ENCODE measurements around the gene FGF14.

Gene FGF14

GRCh38 chr13:101946401-101946800 lies 455.4 kb downstream of the FGF14 start:
- no peaks in the 10 kb centered on the region for H3K4me1 ChIP-seq (ENCODE audit: control insufficient read depth, insufficient read depth, low read length)
- H3K27ac ChIP-seq (ENCODE audit: extremely low read depth, low read depth, low read length), result no peak overlapping the region
- CTCF ChIA-PET, result no interaction called here
- no peak overlapping the region for H3K4me3 ChIP-seq (ENCODE audit: low read depth, low read length)
- no peak for TF ChIP-seq ZNF624 (tag by site-specific recombination; IDR thresholded peaks at IDR 0.05)
- no peak for TF ChIP-seq ZNF510 (tag by site-specific recombination; IDR thresholded peaks at IDR 0.05; ENCODE audit: insufficient replicate concordance)
- POLR2A ChIA-PET, result no interaction called here
- H3K9me3 ChIP-seq (ENCODE audit: control insufficient read depth, insufficient read depth, low read depth, low read length), result no peaks in the 10 kb centered on the region
- no peaks in the 10 kb centered on the region for H3K36me3 ChIP-seq (ENCODE audit: control insufficient read depth in 2 of 2, insufficient read depth in 1 of 2, low read length in 2 of 2)

GRCh38 chr13:101945435-101945834 lies 456.4 kb downstream of the FGF14 start:
- Histone ChIP-seq H3K36me3 (ENCODE audit: control insufficient read depth in 2 of 2, insufficient read depth in 1 of 2, low read length in 2 of 2) (no peaks in the 10 kb centered on the region), H3K9me3 (ENCODE audit: control insufficient read depth, insufficient read depth, low read depth, low read length) (no peaks in the 10 kb centered on the region), H3K4me3 (ENCODE audit: low read depth, low read length) (no peak overlapping the region), H3K27ac (ENCODE audit: extremely low read depth, low read depth, low read length) (no peak overlapping the region), H3K4me1 (ENCODE audit: control insufficient read depth, insufficient read depth, low read length) (no peaks in the 10 kb centered on the region)
- TF ChIP-seq ZNF155 (tag by site-specific recombination; IDR thresholded peaks at IDR 0.05), result no peak
- no peak for TF ChIP-seq ZBTB21 (tag by site-specific recombination; IDR thresholded peaks at IDR 0.05)
- TF ChIP-seq OSR2 (tag by site-specific recombination; IDR thresholded peaks at IDR 0.05), result no peak
- no peak for TF ChIP-seq ZNF610 (tag by site-specific recombination; IDR thresholded peaks at IDR 0.05; ENCODE audit: borderline replicate concordance)
- TF ChIP-seq REST (tag by site-specific recombination; IDR thresholded peaks at IDR 0.05), result no peak
- no peak for TF ChIP-seq ZNF639 (tag by site-specific recombination; IDR thresholded peaks at IDR 0.05)
- TF ChIP-seq ZNF214 (tag by site-specific recombination; IDR thresholded peaks at IDR 0.05; ENCODE audit: borderline replicate concordance), result no peak
- ChIA-PET POLR2A (no interaction called here), CTCF (no interaction called here)

DNA sequence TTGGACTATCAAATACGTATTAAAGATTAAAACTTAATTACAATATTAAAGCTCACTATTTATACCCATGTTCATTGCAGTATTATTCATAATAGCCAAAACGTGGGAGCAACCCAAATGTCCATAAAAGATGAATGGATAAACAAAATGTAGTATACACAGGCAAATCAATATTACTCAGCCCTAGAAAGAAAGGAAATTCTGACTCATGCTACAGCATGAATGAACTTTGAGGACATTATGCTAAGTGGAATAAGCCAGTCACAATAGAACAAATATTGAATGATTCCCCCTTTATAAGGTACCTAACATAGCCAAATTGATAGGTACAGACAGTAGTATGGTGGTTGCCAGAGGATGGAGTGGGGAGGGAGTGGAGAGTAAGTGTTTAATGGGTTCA lies 457.3 kb downstream of the FGF14 start:
- ChIA-PET POLR2A (no interaction called here), CTCF (no interaction called here)
- Histone ChIP-seq H3K27ac (ENCODE audit: extremely low read depth, low read depth, low read length) (no peak overlapping the region), H3K4me1 (ENCODE audit: control insufficient read depth, insufficient read depth, low read length) (no peaks in the 10 kb centered on the region), H3K36me3 (ENCODE audit: control insufficient read depth in 2 of 2, insufficient read depth in 1 of 2, low read length in 2 of 2) (no peaks in the 10 kb centered on the region), H3K4me3 (ENCODE audit: low read depth, low read length) (no peak overlapping the region), H3K9me3 (ENCODE audit: control insufficient read depth, insufficient read depth, low read depth, low read length) (no peaks in the 10 kb centered on the region)
- TF ChIP-seq ZNF610 (tag by site-specific recombination; IDR thresholded peaks at IDR 0.05; ENCODE audit: borderline replicate concordance), result no peak
- TF ChIP-seq, protein P1, sequence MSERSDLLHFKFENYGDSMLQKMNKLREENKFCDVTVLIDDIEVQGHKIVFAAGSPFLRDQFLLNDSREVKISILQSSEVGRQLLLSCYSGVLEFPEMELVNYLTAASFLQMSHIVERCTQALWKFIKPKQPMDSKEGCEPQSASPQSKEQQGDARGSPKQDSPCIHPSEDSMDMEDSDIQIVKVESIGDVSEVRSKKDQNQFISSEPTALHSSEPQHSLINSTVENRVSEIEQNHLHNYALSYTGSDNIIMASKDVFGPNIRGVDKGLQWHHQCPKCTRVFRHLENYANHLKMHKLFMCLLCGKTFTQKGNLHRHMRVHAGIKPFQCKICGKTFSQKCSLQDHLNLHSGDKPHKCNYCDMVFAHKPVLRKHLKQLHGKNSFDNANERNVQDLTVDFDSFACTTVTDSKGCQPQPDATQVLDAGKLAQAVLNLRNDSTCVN (tag by site-specific recombination; optimal IDR thresholded peaks at IDR 0.05), result no peak
- TF ChIP-seq OSR2 (tag by site-specific recombination; IDR thresholded peaks at IDR 0.05), result no peak
- no peak for TF ChIP-seq SP3 (tag by site-specific recombination; IDR thresholded peaks at IDR 0.05)
- no peak for TF ChIP-seq ZNF19 (tag by site-specific recombination; IDR thresholded peaks at IDR 0.05; ENCODE audit: low read depth)
- no peak for TF ChIP-seq GLIS2 (tag by site-specific recombination; IDR thresholded peaks at IDR 0.05)
- no peak for TF ChIP-seq ZNF174 (tag by site-specific recombination; IDR thresholded peaks at IDR 0.05)
- TF ChIP-seq ZNF202 (tag by site-specific recombination; IDR thresholded peaks at IDR 0.05; ENCODE audit: borderline replicate concordance), result no peak
- TF ChIP-seq ZNF530 (tag by site-specific recombination; IDR thresholded peaks at IDR 0.05; ENCODE audit: low read depth), result no peak
- TF ChIP-seq ZNF341 (tag by site-specific recombination; IDR thresholded peaks at IDR 0.05; ENCODE audit: low read depth), result no peak
- no peak for TF ChIP-seq MYNN (tag by site-specific recombination; IDR thresholded peaks at IDR 0.05; ENCODE audit: borderline replicate concordance)
- TF ChIP-seq ZSCAN5A (tag by site-specific recombination; IDR thresholded peaks at IDR 0.05), result no peak
- TF ChIP-seq PATZ1 (tag by site-specific recombination; IDR thresholded peaks at IDR 0.05), result no peak
